Endothelial cell of umbilical vein (primary cell): Measurements from ENCODE around the gene FAM221B. TPM values are rescaled to one million over a fixed set of nuclear protein-coding genes. Genes with fewer than 3 reads are reported as not detected.

Experiments
- BruUV-seq: library from RNA; stranded (reverse); fragments of 400-500 nt; replicated peaks from 2 replicates; lab custom pipeline; 2021; lab: Mats Ljungman, UMichigan
- CTCF ChIA-PET: fragments of 300-600, 350-600 bp; sonication (Branson Sonifier 250); formaldehyde crosslinking; loops from one replicate; lab custom pipeline; 2021; ENCODE audit warnings: antibody characterized with exemption, inconsistent platforms; lab: Charles Lee
- POLR2A ChIA-PET: fragments of 300-600, 350-600 bp; sonication (Branson Sonifier 250); formaldehyde crosslinking; loops from one replicate; lab custom pipeline; 2021; ENCODE audit warnings: antibody characterized with exemption, inconsistent platforms; lab: Charles Lee
- DNase-seq: peaks from one replicate; pipeline ENCODE4 v3.0.0-alpha.2; 2011; ENCODE audit warnings: low read depth, low spot score
- FAIRE-seq: peaks from 2 replicates; lab custom pipeline; 2011; peaks lifted over from hg19 to GRCh38; lab: Jason Lieb, UNC
- H2AFZ ChIP-seq: 2 replicates; pipeline ENCODE4 v1.6.0; 2012; ENCODE audit warnings: low read depth, low read length, control low read depth, inconsistent platforms
- H3K27ac ChIP-seq: 2 replicates; pipeline ENCODE4 v1.5.1; 2011; ENCODE audit warnings: low read depth, mild to moderate bottlenecking, control low read depth, low read length, moderate library complexity; ENCODE audit not compliant: insufficient read depth
- H3K27me3 ChIP-seq, 2 experiments: 2 replicates each; pipeline versions ENCODE4 v1.6.0 to v1.6.1; 2011; ENCODE audit warnings: low read length in 2 of 2, mixed read lengths in 1 of 2; ENCODE audit not compliant: control insufficient read depth in 2 of 2, insufficient read depth in 2 of 2
- H3K36me3 ChIP-seq, 2 experiments: 2 replicates in 1 of 2; 3 replicates in 1 of 2; pipeline ENCODE4 v1.5.1; 2011; ENCODE audit warnings: low read length in 2 of 2, mild to moderate bottlenecking in 1 of 2, moderate library complexity in 1 of 2; ENCODE audit not compliant: control insufficient read depth in 2 of 2, insufficient read depth in 2 of 2; ENCODE audit errors: extremely low read depth in 1 of 2
- H3K4me1 ChIP-seq: 3 replicates; pipeline ENCODE4 v1.5.1; 2011; ENCODE audit warnings: mild to moderate bottlenecking, low read length; ENCODE audit not compliant: control insufficient read depth, insufficient read depth; ENCODE audit errors: extremely low read depth
- H3K4me2 ChIP-seq: 2 replicates; pipeline ENCODE4 v1.6.1; 2011; ENCODE audit warnings: low read length, control low read depth, mixed read lengths; ENCODE audit not compliant: insufficient read depth
- H3K4me3 ChIP-seq, 3 experiments: fragments of 200-600 bp in 1 of 3; sonication (generic), shearing (Covaris generic) in 1 of 3; replicated peaks in 1 of 3; 2 replicates each; pipeline ENCODE4 v1.5.1; 2011 to 2016; ENCODE audit warnings: control low read depth in 3 of 3, low read length in 3 of 3, mild to moderate bottlenecking in 2 of 3, inconsistent platforms in 1 of 3, low read depth in 1 of 3, moderate library complexity in 1 of 3; ENCODE audit not compliant: insufficient read depth in 1 of 3
- H3K79me2 ChIP-seq: 2 replicates; pipeline ENCODE4 v1.6.0; 2012; ENCODE audit warnings: low read length, inconsistent platforms; ENCODE audit not compliant: control insufficient read depth, insufficient read depth
- H3K9ac ChIP-seq: replicated peaks from 2 replicates; pipeline ENCODE3; 2011; ENCODE audit warnings: low read length, control low read depth; ENCODE audit not compliant: insufficient read depth; ENCODE audit errors: extremely low read depth
- H3K9me1 ChIP-seq: replicated peaks from 3 replicates; pipeline ENCODE4 v1.6.0; 2011; ENCODE audit warnings: mild to moderate bottlenecking, low read length; ENCODE audit not compliant: control insufficient read depth, insufficient read depth; ENCODE audit errors: extremely low read depth
- H3K9me3 ChIP-seq: replicated peaks from 2 replicates; pipeline ENCODE4 v1.5.1; 2012; ENCODE audit warnings: low read length, inconsistent platforms; ENCODE audit not compliant: control insufficient read depth, insufficient read depth
- H4K20me1 ChIP-seq: replicated peaks from 2 replicates; pipeline ENCODE3; 2011; ENCODE audit warnings: mild to moderate bottlenecking, low read length; ENCODE audit not compliant: control insufficient read depth, insufficient read depth; ENCODE audit errors: extremely low read depth
- CTCF ChIP-seq, 2 donors: IDR thresholded peaks; 1 replicate in 1 of 2; 2 replicates in 1 of 2; pipeline ENCODE4 v1.5.1; 2011; ENCODE audit warnings: low read length in 2 of 2, mild to moderate bottlenecking in 2 of 2, moderate library complexity in 2 of 2, control low read depth in 1 of 2, inconsistent platforms in 1 of 2, low read depth in 1 of 2; ENCODE audit not compliant: insufficient read depth in 1 of 2; ENCODE audit errors: extremely low read depth in 1 of 2
- EZH2 ChIP-seq: IDR thresholded peaks from 2 replicates; pipeline ENCODE4 v1.6.1; 2012; ENCODE audit warnings: borderline replicate concordance, low read depth, mild to moderate bottlenecking, moderate library complexity, low read length, inconsistent platforms; ENCODE audit not compliant: severe bottlenecking
- FOS ChIP-seq: IDR thresholded peaks from 2 replicates; pipeline ENCODE4 v1.6.1; 2011; ENCODE audit warnings: mild to moderate bottlenecking, low read length, moderate library complexity, borderline replicate concordance; ENCODE audit not compliant: insufficient read depth
- GATA2 ChIP-seq: IDR thresholded peaks from 2 replicates; pipeline ENCODE4 v1.7.0; 2011; ENCODE audit warnings: low read depth, mild to moderate bottlenecking, moderate library complexity, mixed read lengths, low read length; ENCODE audit not compliant: insufficient read length, insufficient read depth
- JUN ChIP-seq: IDR thresholded peaks from 2 replicates; pipeline ENCODE4 v1.6.1; 2011; ENCODE audit warnings: borderline replicate concordance, low read depth; ENCODE audit not compliant: insufficient read length, insufficient read depth
- MYC ChIP-seq: IDR thresholded peaks from one replicate; pipeline ENCODE4 v1.6.1; 2011; ENCODE audit warnings: mild to moderate bottlenecking, low read depth, low read length
- POLR2A ChIP-seq: IDR thresholded peaks from 2 replicates; pipeline ENCODE4 v1.6.1; 2012; ENCODE audit warnings: low read depth, mild to moderate bottlenecking, control low read depth, low read length
- POLR2AphosphoS5 ChIP-seq: IDR thresholded peaks from 2 replicates; pipeline ENCODE4 v1.6.1; 2012; ENCODE audit warnings: low read depth, mild to moderate bottlenecking, control low read depth, low read length, moderate library complexity; ENCODE audit not compliant: insufficient read depth
- dilution Hi-C: fragments of 300-500 bp; cut with MboI; formaldehyde crosslinking; loops from one replicate; pipeline ENCODE4 v1.15.0; 2019; ENCODE audit warnings: low sequenced_read_pairs; ENCODE audit not compliant: extremely low pct_ligation_motif_present
- intact Hi-C: fragments of 100-400 bp; cut with micrococcal nuclease; formaldehyde crosslinking; loops from one replicate; pipeline ENCODE4 v1.10.0; 2022
- polyA plus RNA-seq, 4 experiments: library from polyadenylated mRNA; depleted of rRNA in 3 of 4; stranded (reverse) in 3 of 4; unstranded in 1 of 4; fragments of >200 nt; gene quantifications; 2 replicates each; pipeline versions ENCODE4 v1.2.1 to v1.2.3, GENCODE V29; 2011 to 2012; ENCODE audit warnings: missing spikeins in 1 of 4
- total RNA-seq: library from RNA; stranded (reverse); gene quantifications from 2 replicates; pipeline ENCODE4 v1.2.3, GENCODE V29; 2021
- TF ChIP-seq, protein P1 (sequence below): IDR thresholded peaks from 2 replicates; pipeline ENCODE4 v1.6.1; 2011; ENCODE audit not compliant: insufficient read depth, insufficient read length

Gene FAM221B
- total and polyA plus RNA-seq, 2 donors (not counting 3 experiments of a cell fraction or from before 2014, with no cell fraction given), result not detected

DNA sequence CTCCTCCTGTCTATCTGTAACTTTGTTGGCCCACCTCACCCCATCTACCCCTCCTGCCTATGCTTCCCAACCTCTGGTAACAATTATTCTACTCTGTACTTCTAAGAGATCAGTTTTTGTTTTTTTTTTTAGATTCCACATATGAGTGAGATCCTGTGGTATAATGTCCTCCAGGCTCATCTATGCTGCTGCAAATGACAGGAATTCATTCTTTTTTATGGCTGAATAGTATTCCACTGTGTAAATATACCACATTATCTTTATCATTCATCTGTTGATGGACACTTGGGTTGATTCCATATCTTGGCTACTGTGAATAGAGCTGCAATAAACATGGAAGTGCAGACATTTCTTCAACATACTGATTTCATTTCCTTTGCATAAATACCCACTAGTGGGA is 45.1 kb downstream of the FAM221B start:
- ChIA-PET CTCF (interaction anchor here (0.8 to 3.5 kb wide), 7 partner anchors 11 to 99 kb away, joined by 3 to 11 read pairs (median 4); no protein-coding TSS in a partner anchor), POLR2A (no interaction called here)
- H3K4me2 ChIP-seq, result no peak overlapping the region
- DNase-seq, result no peak
- no peaks in the 10 kb centered on the region for H3K9me3 ChIP-seq
- H3K4me1 ChIP-seq, result peaks cover 2% of the 10 kb centered on the region
- BruUV-seq, result no TSS peak
- TF ChIP-seq CTCF (IDR thresholded peaks at IDR 0.05; ENCODE audit: extremely low read depth in 1 of 2, insufficient read depth in 1 of 2, low read depth in 1 of 2, low read length in 2 of 2) (no peak), GATA2 (no peak), JUN (no peak), POLR2A (no peak), MYC (no peak), FOS (no peak), EZH2 (no peak), POLR2AphosphoS5 (no peak)
- TF ChIP-seq, protein P1, sequence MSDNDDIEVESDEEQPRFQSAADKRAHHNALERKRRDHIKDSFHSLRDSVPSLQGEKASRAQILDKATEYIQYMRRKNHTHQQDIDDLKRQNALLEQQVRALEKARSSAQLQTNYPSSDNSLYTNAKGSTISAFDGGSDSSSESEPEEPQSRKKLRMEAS, result no peak
- no peak overlapping the region for H3K4me3 ChIP-seq
- dilution Hi-C loops, result no loop called here
- no peak overlapping the region for H3K27ac ChIP-seq
- H3K27me3 ChIP-seq, result no peaks in the 10 kb centered on the region
- no peaks in the 10 kb centered on the region for H3K9me1 ChIP-seq
- H3K36me3 ChIP-seq, result no peaks in the 10 kb centered on the region
- FAIRE-seq, result no peak
- H3K9ac ChIP-seq, result no peak overlapping the region
- no peaks in the 10 kb centered on the region for H4K20me1 ChIP-seq
- no peaks in the 10 kb centered on the region for H3K79me2 ChIP-seq
- intact Hi-C loops, result no loop called here
- H2AFZ ChIP-seq, result no peak overlapping the region
